ENCODE data around the gene KLHL7. TPM values are rescaled to one million over a fixed set of nuclear protein-coding genes. Genes with fewer than 3 reads are reported as not detected.
A peak's percentile ranks its signal among the peaks of the same experiment; 100 is the strongest.

KLHL7 gene
- polyA plus RNA-seq, 6 donors from 2014 or later: 15.0 to 21.6 (median 17.1) TPM

GRCh38 chr7:23096518-23097290 lies 8.9 kb upstream of the KLHL7 start:
- H3K27ac Mint-ChIP-seq: no peak overlapping the region
- H3K4me1 Mint-ChIP-seq: no peaks in the 10 kb centered on the region
- no peaks in the 10 kb centered on the region for H3K36me3 Mint-ChIP-seq
- peaks cover 4 to 12% (median 8%) of the 10 kb centered on the region in 7 donors for H3K9me3 Mint-ChIP-seq
- H3K4me3 Mint-ChIP-seq: no peak overlapping the region
- DNase-seq (no peak), ATAC-seq (ENCODE audit: low read depth in 2 of 2) (no peak)
- peaks cover 0 to 8% (median 7%) of the 10 kb centered on the region in 3 donors for H3K27me3 Mint-ChIP-seq

DNA sequence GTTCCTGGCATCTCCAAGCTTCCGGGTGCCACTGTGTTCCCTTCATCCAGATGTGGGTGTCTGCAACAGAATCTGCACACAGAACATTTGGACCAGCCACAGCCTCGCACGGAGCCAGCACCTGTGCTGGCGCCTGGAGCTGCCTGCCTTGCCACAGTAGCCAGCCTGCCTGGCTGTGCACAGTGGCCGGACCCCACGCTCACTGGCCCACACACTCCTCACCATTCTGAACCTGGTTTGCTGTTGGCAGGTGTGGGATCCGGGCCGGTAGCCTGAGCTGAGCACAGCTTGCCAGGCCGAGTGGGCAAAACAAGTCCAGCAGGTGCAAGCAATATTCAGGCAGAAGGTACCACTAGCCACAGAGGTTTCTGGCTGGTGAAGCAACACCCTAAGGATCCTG lies 7.6 kb upstream of the KLHL7 start:
- DNase-seq (no peak), ATAC-seq (ENCODE audit: low read depth in 2 of 2) (no peak)
- Mint-ChIP-seq H3K27ac (no peak overlapping the region), H3K9me3 (peaks cover 4 to 12% (median 8%) of the 10 kb centered on the region in 7 donors), H3K4me1 (no peaks in the 10 kb centered on the region), H3K36me3 (no peaks in the 10 kb centered on the region), H3K4me3 (no peak overlapping the region), H3K27me3 (peaks cover 0 to 7% (median 7%) of the 10 kb centered on the region in 3 donors)

DNA sequence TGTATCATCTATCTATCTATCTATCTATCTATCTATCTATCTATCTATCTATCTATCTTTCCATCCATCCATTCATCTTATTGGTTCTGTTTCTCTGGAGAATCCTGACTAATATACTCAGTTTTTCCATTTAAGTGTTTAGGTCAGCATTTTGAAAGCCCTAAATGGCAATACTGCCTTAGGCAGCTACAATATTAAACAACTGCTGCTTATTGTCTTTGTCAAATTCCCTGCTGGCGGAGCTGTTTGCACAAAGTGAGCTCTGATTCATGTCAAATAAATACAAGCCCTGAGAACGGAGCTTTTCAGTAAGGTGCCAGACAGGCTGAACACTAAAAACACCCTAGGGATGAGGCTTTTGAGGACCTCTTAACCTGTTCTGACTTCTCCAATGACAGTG lies 7.1 kb upstream of the KLHL7 start:
- Mint-ChIP-seq H3K27ac (peak overlapping the region in 1 of 6 donors; percentile 4), H3K27me3 (peaks cover 0 to 7% (median 7%) of the 10 kb centered on the region in 3 donors), H3K4me1 (no peaks in the 10 kb centered on the region), H3K36me3 (no peaks in the 10 kb centered on the region), H3K9me3 (peaks cover 4 to 12% (median 8%) of the 10 kb centered on the region in 7 donors), H3K4me3 (no peak overlapping the region)
- DNase-seq (no peak), ATAC-seq (ENCODE audit: low read depth in 2 of 2) (no peak)

DNA sequence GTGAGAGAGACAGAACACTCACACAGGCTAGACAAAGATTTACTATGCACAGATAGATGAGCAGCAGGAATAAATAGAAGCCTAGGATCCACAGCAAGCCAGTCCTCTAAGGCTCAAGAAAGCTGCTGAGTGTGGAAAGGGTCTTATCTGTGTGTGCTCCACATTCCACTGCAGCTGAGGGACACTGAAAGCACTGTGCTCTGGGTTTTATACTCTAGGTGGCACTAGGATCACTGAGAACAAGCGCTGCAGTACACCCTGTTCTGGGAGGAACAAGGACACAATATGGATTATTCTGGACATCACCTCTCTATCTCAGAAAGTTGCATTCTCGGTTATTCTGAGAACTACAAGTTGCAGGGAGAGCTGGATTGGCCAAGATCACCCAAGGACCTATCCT lies 4.9 kb upstream of the KLHL7 start:
- Mint-ChIP-seq H3K27ac (no peak overlapping the region), H3K36me3 (no peaks in the 10 kb centered on the region), H3K9me3 (peaks cover 4 to 12% (median 5%) of the 10 kb centered on the region in 7 donors), H3K4me3 (no peak overlapping the region), H3K27me3 (peaks cover 0 to 7% (median 7%) of the 10 kb centered on the region in 3 donors), H3K4me1 (peaks cover 0 to 8% (median 4%) of the 10 kb centered on the region in 3 donors)
- DNase-seq (no peak), ATAC-seq (ENCODE audit: low read depth in 2 of 2) (no peak)

DNA sequence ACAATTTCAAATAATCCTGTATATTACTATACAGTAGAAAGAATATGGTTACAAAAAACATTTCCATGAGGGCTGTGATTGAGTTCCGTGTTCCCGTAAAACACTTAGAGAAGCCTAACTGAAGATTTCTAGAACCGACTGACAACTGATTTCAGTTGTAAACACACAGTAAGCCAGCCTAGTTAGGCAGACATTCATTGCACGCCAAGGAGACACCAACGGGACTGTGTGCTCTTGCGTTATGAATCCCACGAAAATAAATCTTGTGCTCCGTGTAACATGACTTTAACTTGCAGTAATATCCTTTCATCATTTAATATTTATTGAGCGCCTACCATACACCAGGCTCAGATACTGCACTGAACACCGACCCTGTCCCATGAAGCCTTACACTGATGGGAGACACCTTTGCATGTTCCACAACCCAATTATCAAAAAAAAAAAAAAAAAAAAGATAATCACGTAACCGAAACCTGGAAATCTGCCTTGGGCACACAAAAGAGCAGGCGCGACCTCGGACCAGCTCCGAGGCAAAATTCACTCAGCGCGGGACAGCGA lies 420 bp upstream of the KLHL7 start:
- Mint-ChIP-seq H3K27me3 (no peaks in the 10 kb centered on the region), H3K27ac (peak overlapping the region; percentile 90 to 98 (median 96)), H3K36me3 (no peaks in the 10 kb centered on the region), H3K9me3 (no peaks in the 10 kb centered on the region), H3K4me1 (peaks cover 24 to 32% (median 31%) of the 10 kb centered on the region in 3 donors), H3K4me3 (peak overlapping the region; percentile 96 to 100 (median 99))
- ATAC-seq (ENCODE audit: low read depth in 2 of 2) (peak; percentile 19 to 20), DNase-seq (no peak)

- peak overlapping the region; percentile 96 to 100 (median 99) for H3K4me3 Mint-ChIP-seq
- DNase-seq (no peak), ATAC-seq (ENCODE audit: low read depth in 2 of 2) (peak; percentile 40 to 42)
- peak overlapping the region; percentile 90 to 98 (median 96) for H3K27ac Mint-ChIP-seq
- no peaks in the 10 kb centered on the region for H3K27me3 Mint-ChIP-seq
- peaks cover 30 to 38% (median 32%) of the 10 kb centered on the region in 3 donors for H3K4me1 Mint-ChIP-seq
- H3K9me3 Mint-ChIP-seq: no peaks in the 10 kb centered on the region
- no peaks in the 10 kb centered on the region for H3K36me3 Mint-ChIP-seq
Observed at GRCh38 chr7:23106057-23106822, 655 bp downstream of the KLHL7 start.

GRCh38 chr7:23106823-23107663 lies 1.5 kb downstream of the KLHL7 start:
- H3K27ac Mint-ChIP-seq: peak overlapping the region in 5 of 6 donors; percentile 54 to 98 (median 94)
- H3K9me3 Mint-ChIP-seq: no peaks in the 10 kb centered on the region
- DNase-seq (no peak), ATAC-seq (ENCODE audit: low read depth in 2 of 2) (no peak)
- no peaks in the 10 kb centered on the region for H3K27me3 Mint-ChIP-seq
- H3K4me1 Mint-ChIP-seq: peaks cover 32 to 38% (median 32%) of the 10 kb centered on the region in 3 donors
- H3K36me3 Mint-ChIP-seq: no peaks in the 10 kb centered on the region
- H3K4me3 Mint-ChIP-seq: peak overlapping the region; percentile 96 to 100 (median 99)

- DNase-seq (no peak), ATAC-seq (ENCODE audit: low read depth in 2 of 2) (no peak)
- Mint-ChIP-seq H3K27ac (peak overlapping the region in 1 of 6 donors; percentile 25), H3K4me1 (peaks cover 32 to 39% (median 38%) of the 10 kb centered on the region in 3 donors), H3K27me3 (no peaks in the 10 kb centered on the region), H3K9me3 (no peaks in the 10 kb centered on the region), H3K4me3 (peak overlapping the region in 1 of 8 donors; percentile 99), H3K36me3 (no peaks in the 10 kb centered on the region)
Observed at GRCh38 chr7:23107781-23108180, 2.2 kb downstream of the KLHL7 start.

DNA sequence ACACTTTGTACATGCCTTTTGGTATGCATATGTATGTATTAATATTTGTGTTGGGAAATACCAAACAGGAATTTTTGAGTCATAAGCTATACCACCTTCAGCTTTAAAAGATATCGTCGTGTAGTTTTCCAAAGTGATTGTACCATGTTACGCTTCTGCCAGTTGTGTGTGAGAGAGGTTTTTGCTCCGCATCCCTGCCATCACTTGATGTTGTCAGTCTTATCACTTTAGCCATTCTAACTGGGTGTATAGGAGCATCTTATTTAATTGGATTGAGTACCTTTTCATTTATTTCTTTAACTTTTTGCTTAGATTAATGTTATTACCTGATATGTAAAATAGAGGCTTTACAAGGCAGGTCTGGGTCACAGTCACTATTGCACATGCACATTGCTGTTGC lies 3.4 kb downstream of the KLHL7 start:
- ATAC-seq (ENCODE audit: low read depth in 2 of 2) (no peak), DNase-seq (no peak)
- Mint-ChIP-seq H3K27me3 (no peaks in the 10 kb centered on the region), H3K9me3 (no peaks in the 10 kb centered on the region), H3K4me1 (peaks cover 32 to 39% (median 38%) of the 10 kb centered on the region in 3 donors), H3K36me3 (no peaks in the 10 kb centered on the region), H3K27ac (no peak overlapping the region), H3K4me3 (peak overlapping the region in 1 of 8 donors; percentile 99)

DNA sequence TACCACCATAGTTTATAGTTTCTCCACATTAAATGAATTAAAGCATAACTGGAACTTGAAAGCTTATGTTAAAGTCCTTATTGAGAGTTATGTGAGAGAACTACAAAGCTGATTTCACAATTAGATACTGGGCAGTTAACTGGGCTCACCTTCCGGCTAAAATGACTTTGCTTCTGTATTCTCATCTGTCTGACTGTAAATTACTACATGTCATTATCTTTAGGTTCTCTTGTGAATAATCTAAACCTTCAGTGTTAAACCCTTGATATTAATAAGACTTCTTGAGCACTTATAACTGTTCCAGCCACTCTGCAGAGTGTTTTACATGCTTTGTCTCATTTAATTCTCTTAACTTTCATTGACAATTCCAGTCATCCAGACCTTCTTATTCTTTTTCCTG lies 3.9 kb downstream of the KLHL7 start:
- no peaks in the 10 kb centered on the region for H3K27me3 Mint-ChIP-seq
- ATAC-seq (ENCODE audit: low read depth in 2 of 2) (no peak), DNase-seq (no peak)
- H3K4me1 Mint-ChIP-seq: peaks cover 32 to 39% (median 38%) of the 10 kb centered on the region in 3 donors
- no peak overlapping the region for H3K27ac Mint-ChIP-seq
- no peaks in the 10 kb centered on the region for H3K36me3 Mint-ChIP-seq
- H3K4me3 Mint-ChIP-seq: peak overlapping the region in 1 of 8 donors; percentile 99
- no peaks in the 10 kb centered on the region for H3K9me3 Mint-ChIP-seq

DNA sequence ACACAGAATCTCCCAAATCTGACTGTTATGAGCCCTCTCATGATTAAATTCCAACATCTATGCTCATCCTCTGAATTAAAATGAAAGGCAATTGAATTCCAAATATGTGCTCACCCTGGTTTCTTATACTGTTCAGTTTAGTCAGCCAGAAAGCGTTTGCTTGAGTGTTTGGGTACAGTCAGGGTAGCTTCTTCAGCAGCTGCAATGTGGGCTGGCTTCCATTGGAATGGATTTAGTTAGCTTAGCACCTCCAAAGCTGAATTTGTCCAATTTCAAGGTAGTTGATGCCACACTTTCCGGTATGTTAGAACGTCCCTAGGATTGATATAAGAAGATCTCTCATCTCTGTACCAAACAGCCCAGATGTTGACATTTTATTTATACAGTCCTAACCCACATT lies 9.3 kb downstream of the KLHL7 start:
- H3K4me3 Mint-ChIP-seq: no peak overlapping the region
- no peak overlapping the region for H3K27ac Mint-ChIP-seq
- DNase-seq: no peak
- H3K9me3 Mint-ChIP-seq: no peaks in the 10 kb centered on the region
- no peaks in the 10 kb centered on the region for H3K36me3 Mint-ChIP-seq
- no peak for ATAC-seq (ENCODE audit: low read depth in 2 of 2)
- H3K4me1 Mint-ChIP-seq: peaks cover 3 to 28% (median 15%) of the 10 kb centered on the region in 3 donors
- no peaks in the 10 kb centered on the region for H3K27me3 Mint-ChIP-seq

- H3K4me3 Mint-ChIP-seq: no peak overlapping the region
- H3K9me3 Mint-ChIP-seq: no peaks in the 10 kb centered on the region
- H3K27me3 Mint-ChIP-seq: no peaks in the 10 kb centered on the region
- H3K4me1 Mint-ChIP-seq: peaks cover 0 to 21% (median 12%) of the 10 kb centered on the region in 3 donors
- no peaks in the 10 kb centered on the region for H3K36me3 Mint-ChIP-seq
- no peak for ATAC-seq (ENCODE audit: low read depth in 2 of 2)
- DNase-seq: no peak
- H3K27ac Mint-ChIP-seq: peak overlapping the region in 1 of 6 donors; percentile 76
Observed at GRCh38 chr7:23115991-23116390, 10.4 kb downstream of the KLHL7 start.

GRCh38 chr7:23117841-23118240 lies 12.3 kb downstream of the KLHL7 start:
- Mint-ChIP-seq H3K27ac (no peak overlapping the region), H3K27me3 (no peaks in the 10 kb centered on the region)
- no peak for DNase-seq

More at GRCh38 chr7:23117841-23118240, 12.3 kb downstream of the KLHL7 start:
- Mint-ChIP-seq H3K4me3 (no peak overlapping the region), H3K4me1 (peaks cover 2 to 14% (median 11%) of the 10 kb centered on the region in 3 donors), H3K36me3 (no peaks in the 10 kb centered on the region), H3K9me3 (no peaks in the 10 kb centered on the region)
- no peak for ATAC-seq (ENCODE audit: low read depth in 2 of 2)
